Upper lobe of left lung (tissue), 6 donors: ENCODE data around the gene ARHGAP24. TPM values are rescaled to one million over a fixed set of nuclear protein-coding genes. Genes with fewer than 3 reads are reported as not detected.

Experiments
- ATAC-seq, 2 donors: fragments of 200-7000 bp; cut with Tn5 transposase; one replicate each; pipeline ENCODE4 v1.9.1; 2022; ENCODE audit warnings: mild to moderate bottlenecking in 2 of 2, moderate library complexity in 2 of 2; ENCODE audit not compliant: low FRiP score in 2 of 2
- DNase-seq, 2 donors: peaks; one replicate each; pipeline ENCODE4 v3.0.0-alpha.2; 2019 to 2020
- H3K27ac ChIP-seq, 4 donors: fragments of 200-600 bp; sonication (generic); one replicate each; pipeline ENCODE4 v1.5.1; 2016 to 2019
- H3K27me3 ChIP-seq, 4 donors: fragments of 200-600 bp; sonication (generic); one replicate each; pipeline ENCODE4 v1.5.1; 2017 to 2019
- H3K36me3 ChIP-seq, 4 donors: fragments of 200-600 bp; sonication (generic); one replicate each; pipeline ENCODE4 v1.5.1; 2016 to 2019
- H3K4me1 ChIP-seq, 4 donors: fragments of 200-600 bp; sonication (generic); one replicate each; pipeline ENCODE4 v1.5.1; 2018 to 2019
- H3K4me3 ChIP-seq, 4 donors: fragments of 200-600 bp; sonication (generic); one replicate each; pipeline ENCODE4 v1.5.1; 2017 to 2019; ENCODE audit warnings: mild to moderate bottlenecking in 2 of 4, moderate library complexity in 1 of 4
- H3K9me3 ChIP-seq, 4 donors: fragments of 200-600 bp; sonication (generic); one replicate each; pipeline ENCODE4 v1.5.1; 2018 to 2019
- CTCF ChIP-seq, 6 experiments: fragments of 450-650 bp in 4 of 6; fragments of 200-600 bp in 2 of 6; sonication (generic) in 2 of 6; IDR thresholded peaks; one replicate each; pipeline ENCODE4 v1.5.1; 2016 to 2019; ENCODE audit warnings: antibody characterized with exemption in 6 of 6
- EP300 ChIP-seq, 4 donors: sonication (generic); formaldehyde crosslinking; IDR thresholded peaks; one replicate each; pipeline ENCODE4 v1.5.1; 2017; ENCODE audit warnings: antibody characterized with exemption in 4 of 4, control low read depth in 2 of 4
- POLR2A ChIP-seq, 4 donors: fragments of 450-650 bp; IDR thresholded peaks; one replicate each; pipeline ENCODE4 v1.5.1; 2016 to 2017; ENCODE audit warnings: antibody characterized with exemption in 4 of 4, mild to moderate bottlenecking in 2 of 4
- POLR2AphosphoS5 ChIP-seq, 2 donors: sonication (generic); formaldehyde crosslinking; IDR thresholded peaks; one replicate each; pipeline ENCODE4 v1.5.1; 2017; ENCODE audit warnings: antibody characterized with exemption in 2 of 2
- WGBS, 2 donors: methylation state at CpG; one replicate each; pipeline ENCODE4 v1.1.5; 2017 to 2018; 5-methylcytosine and 5-hydroxymethylcytosine counted together
- total RNA-seq, 6 donors: library from RNA; depleted of rRNA in 4 of 6; stranded (reverse); fragments of >200 nt in 4 of 6; gene quantifications; one replicate each; pipeline versions ENCODE4 v1.1.0 to v1.2.1, GENCODE V29; 2016 to 2021
- donor health status: DM: no; HTN: no; CAD: no; lungs with moderate emphysema.
- donor health status: DM: no; HTN: yes; CAD: no; lungs with severe emphysema.

The ARHGAP24 gene
- total RNA-seq, 6 donors from 2014 or later = 26.4 to 92.2 (median 52.4) TPM

GRCh38 chr4:85736571-85736970 lies 261.6 kb downstream of the ARHGAP24 start:
- H3K27me3 ChIP-seq = no peaks in the 10 kb centered on the region
- H3K9me3 ChIP-seq = no peaks in the 10 kb centered on the region
- H3K27ac ChIP-seq = peak overlapping the region in 1 of 4 donors; percentile 21
- TF ChIP-seq CTCF (IDR thresholded peaks at IDR 0.05) (no peak), POLR2AphosphoS5 (IDR thresholded peaks at IDR 0.05) (no peak), POLR2A (IDR thresholded peaks at IDR 0.05) (no peak), EP300 (IDR thresholded peaks at IDR 0.05) (no peak)
- H3K4me3 ChIP-seq = no peak overlapping the region
- no peaks in the 10 kb centered on the region for H3K36me3 ChIP-seq
- WGBS, 2 donors = 66 to 86% methylated on average over 2 of the region's 2 CpGs
- ATAC-seq = peak in 1 of 2 donors; percentile 35
- H3K4me1 ChIP-seq = peaks cover 0 to 2% (median under 1%) of the 10 kb centered on the region in 4 donors
- DNase-seq = no peak

DNA sequence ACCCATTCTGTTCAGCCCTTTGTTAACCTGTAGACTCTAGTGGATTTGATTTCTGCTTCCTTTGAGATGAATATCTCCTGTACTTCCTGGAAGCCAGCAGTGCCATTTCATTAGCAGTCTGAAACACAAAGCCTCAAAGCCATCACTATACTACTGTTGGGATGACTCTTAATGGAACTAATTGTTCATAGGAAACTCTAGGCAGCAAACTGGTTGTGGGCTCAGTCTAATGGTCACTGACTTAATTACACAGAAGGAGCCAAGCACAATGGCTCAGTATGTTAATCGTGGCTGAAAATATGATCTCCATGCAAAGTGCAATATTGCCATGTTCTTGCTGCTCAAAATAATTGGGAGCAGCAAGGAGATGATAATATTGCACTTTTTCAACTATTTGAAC lies 262.3 kb downstream of the ARHGAP24 start:
- no peaks in the 10 kb centered on the region for H3K36me3 ChIP-seq
- no peak overlapping the region for H3K4me3 ChIP-seq
- H3K27ac ChIP-seq = no peak overlapping the region
- TF ChIP-seq POLR2A (IDR thresholded peaks at IDR 0.05) (no peak), POLR2AphosphoS5 (IDR thresholded peaks at IDR 0.05) (no peak), CTCF (IDR thresholded peaks at IDR 0.05) (no peak), EP300 (IDR thresholded peaks at IDR 0.05) (no peak)
- WGBS, 2 donors = 92 to 100% methylated on average over 1 of the region's 1 CpG
- peaks cover 0 to 7% (median 2%) of the 10 kb centered on the region in 4 donors for H3K4me1 ChIP-seq
- no peak for DNase-seq
- no peaks in the 10 kb centered on the region for H3K9me3 ChIP-seq
- ATAC-seq = no peak
- no peaks in the 10 kb centered on the region for H3K27me3 ChIP-seq

DNA sequence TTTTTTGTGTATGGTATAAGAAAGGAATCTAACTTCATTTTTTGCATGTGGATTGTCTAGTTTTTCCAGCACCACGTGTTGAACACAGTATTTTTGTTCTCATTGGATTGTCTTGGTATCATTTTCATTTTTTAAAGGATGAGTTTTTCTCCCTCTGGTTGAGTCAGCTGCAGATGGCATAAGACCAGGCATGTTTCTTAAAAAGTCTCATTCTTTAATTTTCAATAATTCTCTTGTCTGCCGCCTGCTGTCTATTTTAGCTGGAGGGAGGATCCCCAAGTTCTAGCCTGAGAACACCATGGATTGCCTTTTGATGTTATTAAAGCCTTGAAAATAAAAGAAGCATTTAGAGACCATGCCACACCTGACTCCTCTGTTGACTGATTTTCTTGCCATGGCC lies 263.8 kb downstream of the ARHGAP24 start:
- Histone ChIP-seq H3K27me3 (no peaks in the 10 kb centered on the region), H3K36me3 (no peaks in the 10 kb centered on the region), H3K4me1 (peaks cover 0 to 13% (median 3%) of the 10 kb centered on the region in 4 donors), H3K4me3 (no peak overlapping the region), H3K27ac (no peak overlapping the region), H3K9me3 (no peaks in the 10 kb centered on the region)
- no peak for TF ChIP-seq CTCF (IDR thresholded peaks at IDR 0.05)
- no peak for TF ChIP-seq POLR2A (IDR thresholded peaks at IDR 0.05)
- no peak for TF ChIP-seq POLR2AphosphoS5 (IDR thresholded peaks at IDR 0.05)
- no peak for TF ChIP-seq EP300 (IDR thresholded peaks at IDR 0.05)
- DNase-seq = no peak
- no peak for ATAC-seq
- WGBS, 2 donors = 84 to 89% methylated on average over 2 of the region's 2 CpGs

- no peaks in the 10 kb centered on the region for H3K27me3 ChIP-seq
- H3K27ac ChIP-seq = no peak overlapping the region
- 59 to 74% methylated on average over 5 of the region's 5 CpGs for WGBS, 2 donors
- peaks cover 0 to 16% (median 9%) of the 10 kb centered on the region in 4 donors for H3K4me1 ChIP-seq
- TF ChIP-seq CTCF (IDR thresholded peaks at IDR 0.05) (no peak), POLR2A (IDR thresholded peaks at IDR 0.05) (no peak), POLR2AphosphoS5 (IDR thresholded peaks at IDR 0.05) (no peak)
- no peaks in the 10 kb centered on the region for H3K36me3 ChIP-seq
- H3K9me3 ChIP-seq = no peaks in the 10 kb centered on the region
- no peak overlapping the region for H3K4me3 ChIP-seq
- DNase-seq (no peak), ATAC-seq (no peak)
Observed at GRCh38 chr4:85740431-85740861, 265.5 kb downstream of the ARHGAP24 start.

- Histone ChIP-seq H3K4me3 (no peak overlapping the region), H3K9me3 (no peaks in the 10 kb centered on the region), H3K4me1 (peaks cover 0 to 16% (median 9%) of the 10 kb centered on the region in 4 donors), H3K27me3 (no peaks in the 10 kb centered on the region), H3K27ac (peak overlapping the region in 2 of 4 donors; percentile 1 to 24), H3K36me3 (no peaks in the 10 kb centered on the region)
- TF ChIP-seq POLR2AphosphoS5 (IDR thresholded peaks at IDR 0.05) (no peak), EP300 (IDR thresholded peaks at IDR 0.05) (no peak), CTCF (IDR thresholded peaks at IDR 0.05) (no peak), POLR2A (IDR thresholded peaks at IDR 0.05) (no peak)
- no peak for ATAC-seq
- DNase-seq = no peak
- 87 to 95% methylated on average over 2 of the region's 2 CpGs for WGBS, 2 donors
Observed at GRCh38 chr4:85741381-85741780, 266.4 kb downstream of the ARHGAP24 start.
